Measurements from ENCODE around the gene GBGT1.

GBGT1 gene

GRCh38 chr9:133108794-133109641 lies 54.7 kb downstream of the GBGT1 start:
- no peak for DNase-seq
- in situ Hi-C loops (cut with HindIII; ENCODE audit: low pct_ligation_motif_present, low pct_unique_long_range_greater_than_20kb, low sequenced_read_pairs): no loop called here

DNA sequence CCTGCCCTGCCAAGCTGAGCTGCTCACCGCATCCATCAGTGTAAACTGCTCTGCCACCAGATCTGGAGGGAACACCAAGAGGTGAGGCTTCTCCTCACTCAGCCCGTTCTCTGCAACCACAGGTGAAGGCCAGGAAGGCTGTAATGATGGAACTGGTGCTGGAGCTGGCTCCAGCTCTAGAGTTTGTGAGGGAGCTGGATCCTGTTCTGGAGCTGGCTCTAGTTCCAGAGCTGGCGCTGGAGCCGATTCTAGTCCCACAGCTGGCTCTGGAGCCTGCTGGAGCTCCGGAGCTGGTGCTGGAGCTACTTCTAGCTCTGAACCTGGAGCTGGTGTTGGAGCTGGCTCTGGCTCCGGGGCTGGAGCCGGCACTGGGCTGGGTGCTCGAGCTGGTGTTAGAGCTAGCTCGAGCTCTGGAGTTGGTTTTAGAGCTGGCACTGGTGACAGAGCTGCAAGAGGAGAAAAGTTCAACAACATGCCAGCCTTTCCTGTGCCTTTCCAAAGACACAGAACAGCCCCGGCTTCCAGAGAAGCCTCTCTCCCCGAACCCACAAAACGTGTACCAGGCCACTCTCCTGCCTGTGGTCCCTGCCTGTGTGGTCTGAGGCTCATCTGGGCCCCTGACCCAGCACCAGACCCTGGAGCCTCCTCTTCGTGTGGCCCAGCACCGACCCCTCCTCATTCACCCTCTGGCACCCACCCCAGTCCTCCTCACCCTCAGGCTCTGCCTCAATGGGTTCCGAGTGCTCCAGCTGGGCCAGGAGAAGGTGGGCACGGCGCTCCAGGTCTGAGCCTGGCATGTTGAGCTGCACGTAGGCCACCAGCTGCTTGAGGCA lies 55.5 kb downstream of the GBGT1 start:
- no peak for DNase-seq
- in situ Hi-C loops (cut with HindIII; ENCODE audit: low pct_ligation_motif_present, low pct_unique_long_range_greater_than_20kb, low sequenced_read_pairs): no loop called here

- in situ Hi-C loops (cut with HindIII; ENCODE audit: low pct_ligation_motif_present, low pct_unique_long_range_greater_than_20kb, low sequenced_read_pairs): no loop called here
- DNase-seq: no peak
Measured at GRCh38 chr9:133107245-133107722, 56.4 kb downstream of the GBGT1 start.

GRCh38 chr9:133106511-133107244 lies 57.0 kb downstream of the GBGT1 start:
- in situ Hi-C loops (cut with HindIII; ENCODE audit: low pct_ligation_motif_present, low pct_unique_long_range_greater_than_20kb, low sequenced_read_pairs): no loop called here
- DNase-seq: no peak

DNA sequence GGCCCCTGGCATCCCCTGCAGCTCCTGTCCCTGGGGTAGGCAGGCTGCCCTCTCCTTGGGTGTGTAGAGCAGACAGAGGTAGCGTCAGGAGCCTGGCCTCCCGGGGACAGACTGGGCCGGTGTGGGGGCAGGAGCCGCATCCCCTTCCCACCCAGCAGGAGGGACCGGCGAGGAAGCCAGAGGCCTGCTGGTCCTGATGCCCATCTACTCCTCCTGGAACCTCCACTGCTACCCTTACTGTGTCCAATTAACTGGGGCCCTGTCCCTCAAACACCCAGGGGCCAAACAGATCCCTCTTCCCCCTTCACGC lies 58.3 kb downstream of the GBGT1 start:
- in situ Hi-C loops (cut with HindIII; ENCODE audit: low pct_ligation_motif_present, low pct_unique_long_range_greater_than_20kb, low sequenced_read_pairs): no loop called here
- DNase-seq: no peak

GRCh38 chr9:133104718-133105460 lies 58.8 kb downstream of the GBGT1 start:
- DNase-seq: no peak
- in situ Hi-C loops (cut with HindIII; ENCODE audit: low pct_ligation_motif_present, low pct_unique_long_range_greater_than_20kb, low sequenced_read_pairs): no loop called here

- in situ Hi-C loops (cut with HindIII; ENCODE audit: low pct_ligation_motif_present, low pct_unique_long_range_greater_than_20kb, low sequenced_read_pairs): no loop called here
Measured at GRCh38 chr9:133103987-133104505, 59.7 kb downstream of the GBGT1 start.

GRCh38 chr9:133103183-133103986 lies 60.3 kb downstream of the GBGT1 start:
- DNase-seq: peak; percentile 48
- in situ Hi-C loops (cut with HindIII; ENCODE audit: low pct_ligation_motif_present, low pct_unique_long_range_greater_than_20kb, low sequenced_read_pairs): no loop called here

More at GRCh38 chr9:133103987-133104505, 59.7 kb downstream of the GBGT1 start:
- DNase-seq: no peak
